Nephron (organoid): Measurements from ENCODE around the gene LURAP1L.

Experiments used
- H3K27ac Mint-ChIP-seq, 3 experiments: 2 replicates each; pipeline ENCODE4 v1.8.0; 2020; ENCODE audit warnings: mixed read lengths in 3 of 3, mild to moderate bottlenecking in 2 of 3, moderate library complexity in 1 of 3
- H3K27me3 Mint-ChIP-seq: 2 replicates; pipeline ENCODE4 v1.8.0; 2021; ENCODE audit warnings: low read depth, mild to moderate bottlenecking, moderate library complexity, mixed read lengths
- H3K36me3 Mint-ChIP-seq: 2 replicates; pipeline ENCODE4 v1.8.0; 2020; ENCODE audit warnings: low read depth, mixed read lengths
- H3K4me1 Mint-ChIP-seq: 2 replicates; pipeline ENCODE4 v1.8.0; 2020; ENCODE audit warnings: mixed read lengths
- H3K4me3 Mint-ChIP-seq, 3 experiments: 2 replicates each; pipeline ENCODE4 v1.8.0; 2020; ENCODE audit warnings: mild to moderate bottlenecking in 3 of 3, mixed read lengths in 3 of 3, moderate library complexity in 2 of 3
- H3K9me3 Mint-ChIP-seq: 2 replicates; pipeline ENCODE4 v1.8.0; 2020; ENCODE audit warnings: mixed read lengths
- TF ChIP-seq, protein P1 (sequence below), 3 experiments: fragments of 200-600 bp; sonication (generic); IDR thresholded peaks; one replicate each; pipeline ENCODE4 v1.5.0; 2021; ENCODE audit warnings: antibody characterized with exemption in 3 of 3; ENCODE audit not compliant: unreplicated experiment in 3 of 3

LURAP1L gene

DNA sequence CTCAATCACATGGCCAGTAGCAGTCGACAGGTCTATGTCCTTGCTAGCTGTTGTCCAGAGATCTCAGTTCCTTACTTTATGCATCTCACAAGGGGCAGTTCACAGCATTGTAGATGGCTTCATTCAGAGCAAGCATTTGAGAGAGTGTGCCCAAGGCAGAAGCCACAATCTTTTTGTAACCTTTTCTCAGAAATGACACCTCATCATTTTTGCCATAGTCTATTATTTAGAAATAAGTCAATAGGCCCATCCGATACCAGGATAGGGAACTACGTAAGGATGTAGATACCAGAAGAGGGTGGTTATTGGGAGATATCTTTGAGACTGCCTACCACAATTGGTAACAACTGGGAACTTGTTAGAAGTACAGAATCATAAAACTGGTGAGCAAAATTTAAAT, 37.1 kb downstream of the LURAP1L start:
- H3K36me3 Mint-ChIP-seq = peaks cover 19% of the 10 kb centered on the region
- H3K4me1 Mint-ChIP-seq = peaks cover 27% of the 10 kb centered on the region
- TF ChIP-seq, protein P1, sequence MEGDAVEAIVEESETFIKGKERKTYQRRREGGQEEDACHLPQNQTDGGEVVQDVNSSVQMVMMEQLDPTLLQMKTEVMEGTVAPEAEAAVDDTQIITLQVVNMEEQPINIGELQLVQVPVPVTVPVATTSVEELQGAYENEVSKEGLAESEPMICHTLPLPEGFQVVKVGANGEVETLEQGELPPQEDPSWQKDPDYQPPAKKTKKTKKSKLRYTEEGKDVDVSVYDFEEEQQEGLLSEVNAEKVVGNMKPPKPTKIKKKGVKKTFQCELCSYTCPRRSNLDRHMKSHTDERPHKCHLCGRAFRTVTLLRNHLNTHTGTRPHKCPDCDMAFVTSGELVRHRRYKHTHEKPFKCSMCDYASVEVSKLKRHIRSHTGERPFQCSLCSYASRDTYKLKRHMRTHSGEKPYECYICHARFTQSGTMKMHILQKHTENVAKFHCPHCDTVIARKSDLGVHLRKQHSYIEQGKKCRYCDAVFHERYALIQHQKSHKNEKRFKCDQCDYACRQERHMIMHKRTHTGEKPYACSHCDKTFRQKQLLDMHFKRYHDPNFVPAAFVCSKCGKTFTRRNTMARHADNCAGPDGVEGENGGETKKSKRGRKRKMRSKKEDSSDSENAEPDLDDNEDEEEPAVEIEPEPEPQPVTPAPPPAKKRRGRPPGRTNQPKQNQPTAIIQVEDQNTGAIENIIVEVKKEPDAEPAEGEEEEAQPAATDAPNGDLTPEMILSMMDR (IDR thresholded peaks at IDR 0.05; ENCODE audit: unreplicated experiment in 3 of 3) = no peak
- H3K4me3 Mint-ChIP-seq = no peak overlapping the region
- no peaks in the 10 kb centered on the region for H3K27me3 Mint-ChIP-seq
- peaks cover 3% of the 10 kb centered on the region for H3K9me3 Mint-ChIP-seq
- H3K27ac Mint-ChIP-seq = peak overlapping the region; percentile 71 to 99 (median 83)

DNA sequence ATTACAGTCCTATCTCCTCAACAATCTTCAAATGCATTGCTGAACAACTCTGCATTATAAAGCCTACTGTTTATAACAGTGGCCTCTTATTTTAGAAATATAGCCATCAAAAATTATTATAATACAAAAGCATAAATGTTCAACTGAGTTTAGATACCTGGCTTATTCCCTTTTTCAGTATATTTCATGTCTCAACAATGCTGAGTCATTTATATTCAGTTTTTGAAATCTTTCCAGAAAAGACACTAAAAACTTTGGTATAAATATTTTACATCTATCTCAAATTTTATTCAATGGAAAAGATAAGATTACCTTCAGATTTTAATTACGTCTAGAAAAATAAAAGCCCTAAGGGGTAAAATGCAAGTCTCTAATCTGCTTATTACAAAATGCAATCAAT, 37.9 kb downstream of the LURAP1L start:
- H3K27ac Mint-ChIP-seq = peak overlapping the region; percentile 71 to 99 (median 83)
- TF ChIP-seq, protein P1 (IDR thresholded peaks at IDR 0.05; ENCODE audit: unreplicated experiment in 3 of 3) = no peak
- H3K4me3 Mint-ChIP-seq = no peak overlapping the region
- H3K4me1 Mint-ChIP-seq = peaks cover 35% of the 10 kb centered on the region
- peaks cover 3% of the 10 kb centered on the region for H3K9me3 Mint-ChIP-seq
- peaks cover 17% of the 10 kb centered on the region for H3K36me3 Mint-ChIP-seq
- H3K27me3 Mint-ChIP-seq = no peaks in the 10 kb centered on the region

DNA sequence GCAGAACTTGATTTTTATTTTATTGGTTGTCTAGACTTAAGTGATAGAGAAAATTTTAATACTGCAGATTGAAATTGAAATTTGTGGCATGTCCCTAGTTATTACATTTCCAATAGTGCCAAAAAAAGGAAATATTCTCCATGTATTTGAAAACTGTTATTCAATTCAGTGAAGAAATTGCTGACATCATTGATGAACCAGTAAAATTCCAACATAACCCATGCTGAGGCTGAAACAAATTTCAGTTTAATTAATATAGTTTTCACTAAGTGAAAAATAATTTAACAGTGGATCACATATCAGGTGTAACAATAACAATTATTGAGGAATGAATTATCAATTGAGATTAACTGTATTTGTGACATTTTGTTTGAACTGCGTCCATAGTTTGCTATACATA, 38.7 kb downstream of the LURAP1L start:
- peaks cover 41% of the 10 kb centered on the region for H3K4me1 Mint-ChIP-seq
- TF ChIP-seq, protein P1 (IDR thresholded peaks at IDR 0.05; ENCODE audit: unreplicated experiment in 3 of 3) = no peak
- peaks cover 17% of the 10 kb centered on the region for H3K36me3 Mint-ChIP-seq
- H3K9me3 Mint-ChIP-seq = peaks cover 3% of the 10 kb centered on the region
- H3K27ac Mint-ChIP-seq = peak overlapping the region in 2 of 3 experiments; percentile 96 to 99
- no peak overlapping the region for H3K4me3 Mint-ChIP-seq
- H3K27me3 Mint-ChIP-seq = no peaks in the 10 kb centered on the region

DNA sequence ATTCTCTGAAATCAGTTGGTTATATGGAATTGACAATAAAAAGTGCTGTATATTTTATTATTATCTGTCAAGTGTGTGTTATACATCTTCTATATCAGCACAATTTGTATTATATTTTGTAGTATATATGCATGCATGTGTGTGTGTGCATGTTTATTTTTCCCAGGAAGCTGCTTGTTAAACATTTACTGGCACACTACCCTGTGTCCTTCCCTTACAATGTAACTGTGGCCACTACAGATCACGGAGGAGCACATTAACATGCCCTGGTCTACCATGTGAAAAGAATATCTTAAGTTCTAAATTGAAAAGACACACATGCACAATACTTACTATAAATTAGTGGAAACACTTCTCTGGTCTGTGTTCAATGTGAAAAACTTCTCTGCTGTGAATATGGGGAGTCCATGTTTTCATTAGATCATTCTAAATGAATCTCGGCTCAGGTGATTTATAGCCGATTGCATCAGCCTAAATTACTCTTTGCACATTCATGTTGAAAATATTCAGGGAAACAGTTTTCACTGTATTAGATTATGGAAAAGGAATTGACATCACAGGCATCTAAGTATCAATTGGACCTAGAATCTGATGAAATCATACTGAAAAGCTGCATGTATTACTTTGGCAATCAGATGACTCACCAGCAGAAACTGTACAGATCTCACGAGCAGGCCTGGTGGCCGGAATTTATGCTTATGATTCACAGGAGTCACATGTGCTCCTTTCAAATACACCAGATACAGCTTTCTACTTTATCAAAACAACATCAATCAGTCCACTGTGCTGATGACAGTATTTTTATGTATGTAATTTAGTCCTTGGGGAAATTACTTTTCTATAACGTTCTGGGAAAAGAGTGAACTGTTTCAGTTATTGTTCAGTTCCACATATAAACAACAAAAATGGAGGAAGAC, 39.4 kb downstream of the LURAP1L start:
- Mint-ChIP-seq H3K27ac (peak overlapping the region; percentile 96 to 99 (median 97)), H3K27me3 (no peaks in the 10 kb centered on the region), H3K36me3 (peaks cover 11% of the 10 kb centered on the region), H3K4me1 (peaks cover 46% of the 10 kb centered on the region), H3K4me3 (peak overlapping the region; percentile 31 to 64 (median 36)), H3K9me3 (peaks cover 3% of the 10 kb centered on the region)
- TF ChIP-seq, protein P1 (IDR thresholded peaks at IDR 0.05; ENCODE audit: unreplicated experiment in 3 of 3) = peak; percentile 33 to 56 (median 51)

DNA sequence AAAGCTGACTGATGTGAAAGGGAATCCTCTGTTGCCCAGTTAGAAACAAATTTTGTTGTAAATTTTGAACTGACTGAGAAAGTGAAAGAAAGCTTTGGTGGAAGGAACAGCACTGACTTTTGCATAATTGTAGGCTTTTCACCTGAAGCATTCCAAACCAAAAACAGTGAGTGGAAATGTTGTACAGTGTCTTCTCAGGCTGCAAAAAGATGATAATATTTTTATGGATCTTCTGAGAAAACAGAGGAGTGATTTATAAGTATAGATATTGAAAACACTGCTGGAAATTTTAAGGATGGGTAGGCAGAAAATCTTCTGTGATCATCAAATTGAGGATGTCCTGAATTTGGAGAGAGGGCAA, 40.0 kb downstream of the LURAP1L start:
- Mint-ChIP-seq H3K27ac (peak overlapping the region; percentile 96 to 99 (median 97)), H3K9me3 (no peaks in the 10 kb centered on the region), H3K4me1 (peaks cover 49% of the 10 kb centered on the region), H3K36me3 (peaks cover 8% of the 10 kb centered on the region), H3K27me3 (no peaks in the 10 kb centered on the region), H3K4me3 (peak overlapping the region in 1 of 3 experiments; percentile 31)
- TF ChIP-seq, protein P1 (IDR thresholded peaks at IDR 0.05; ENCODE audit: unreplicated experiment in 3 of 3) = no peak
